DND-41 (cell line): ENCODE data around the gene GNB3.

ENCODE experiments used
- EZH2 ChIP-seq: IDR thresholded peaks from 3 replicates; pipeline ENCODE4 v1.6.1; 2012; ENCODE audit warnings: borderline replicate concordance, low read depth, mild to moderate bottlenecking, moderate library complexity, low read length, inconsistent platforms; ENCODE audit not compliant: severe bottlenecking
- TF ChIP-seq, protein P1 (sequence below): IDR thresholded peaks from 2 replicates; pipeline ENCODE4 v1.5.1; 2012; ENCODE audit warnings: borderline replicate concordance, low read length, moderate library complexity, mild to moderate bottlenecking; ENCODE audit not compliant: poor library complexity, severe bottlenecking; ENCODE audit errors: extremely low read depth

DNA sequence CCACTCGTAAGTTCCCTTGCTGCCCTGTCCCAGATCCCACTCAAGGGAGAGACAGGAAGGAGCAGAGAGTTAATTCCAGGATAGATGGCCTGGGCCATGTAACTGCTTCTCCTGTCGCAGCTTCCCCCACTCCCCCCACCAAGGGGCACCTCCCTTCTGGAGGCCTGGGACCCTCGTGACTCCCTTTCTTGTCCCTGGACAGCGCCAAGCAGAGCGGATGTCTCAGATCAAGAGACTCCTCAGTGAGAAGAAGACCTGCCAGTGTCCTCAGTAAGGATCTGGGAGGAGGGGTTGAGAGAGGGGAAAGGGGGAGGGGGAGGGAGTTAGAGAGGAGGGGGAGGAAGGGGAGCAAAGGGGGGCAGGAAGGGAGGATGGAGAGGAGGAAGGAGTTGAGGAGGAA lies 22.1 kb upstream of the GNB3 start:
- TF ChIP-seq, protein P1, sequence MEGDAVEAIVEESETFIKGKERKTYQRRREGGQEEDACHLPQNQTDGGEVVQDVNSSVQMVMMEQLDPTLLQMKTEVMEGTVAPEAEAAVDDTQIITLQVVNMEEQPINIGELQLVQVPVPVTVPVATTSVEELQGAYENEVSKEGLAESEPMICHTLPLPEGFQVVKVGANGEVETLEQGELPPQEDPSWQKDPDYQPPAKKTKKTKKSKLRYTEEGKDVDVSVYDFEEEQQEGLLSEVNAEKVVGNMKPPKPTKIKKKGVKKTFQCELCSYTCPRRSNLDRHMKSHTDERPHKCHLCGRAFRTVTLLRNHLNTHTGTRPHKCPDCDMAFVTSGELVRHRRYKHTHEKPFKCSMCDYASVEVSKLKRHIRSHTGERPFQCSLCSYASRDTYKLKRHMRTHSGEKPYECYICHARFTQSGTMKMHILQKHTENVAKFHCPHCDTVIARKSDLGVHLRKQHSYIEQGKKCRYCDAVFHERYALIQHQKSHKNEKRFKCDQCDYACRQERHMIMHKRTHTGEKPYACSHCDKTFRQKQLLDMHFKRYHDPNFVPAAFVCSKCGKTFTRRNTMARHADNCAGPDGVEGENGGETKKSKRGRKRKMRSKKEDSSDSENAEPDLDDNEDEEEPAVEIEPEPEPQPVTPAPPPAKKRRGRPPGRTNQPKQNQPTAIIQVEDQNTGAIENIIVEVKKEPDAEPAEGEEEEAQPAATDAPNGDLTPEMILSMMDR, result no peak
- TF ChIP-seq EZH2, result no peak
